Activated CD4-positive, alpha-beta T cell treated with anti-CD3 and anti-CD28 coated beads, Interleukin-2, amount 50 U/mL, for 1 hour (primary cell): ENCODE measurements around the gene TMEM250.

Source experiments
- DNase-seq: peaks from one replicate; pipeline ENCODE4 v3.0.0-alpha.2; 2020

TMEM250 gene

GRCh38 chr9:136147038-136147889 lies 28.6 kb upstream of the TMEM250 start:
- no peak for DNase-seq

GRCh38 chr9:136146126-136147037 lies 27.7 kb upstream of the TMEM250 start:
- no peak for DNase-seq

GRCh38 chr9:136145580-136145979 lies 26.9 kb upstream of the TMEM250 start:
- no peak for DNase-seq

GRCh38 chr9:136144450-136144849 lies 25.8 kb upstream of the TMEM250 start:
- DNase-seq = no peak

GRCh38 chr9:136143215-136144001 lies 24.7 kb upstream of the TMEM250 start:
- DNase-seq = no peak

- no peak for DNase-seq
Measured at GRCh38 chr9:136142859-136143214, 24.2 kb upstream of the TMEM250 start.

- no peak for DNase-seq
Measured at GRCh38 chr9:136142414-136142796, 23.7 kb upstream of the TMEM250 start.

GRCh38 chr9:136141682-136142413 lies 23.2 kb upstream of the TMEM250 start:
- DNase-seq = no peak

- DNase-seq = no peak
Measured at GRCh38 chr9:136140966-136141365, 22.3 kb upstream of the TMEM250 start.

GRCh38 chr9:136140046-136140445 lies 21.4 kb upstream of the TMEM250 start:
- DNase-seq = no peak

- DNase-seq = peak; percentile 35
Measured at GRCh38 chr9:136138566-136138965, 19.9 kb upstream of the TMEM250 start.

GRCh38 chr9:136137321-136138265 lies 18.9 kb upstream of the TMEM250 start:
- no peak for DNase-seq

- no peak for DNase-seq
Measured at GRCh38 chr9:136136127-136136925, 17.7 kb upstream of the TMEM250 start.

- no peak for DNase-seq
Measured at GRCh38 chr9:136135326-136136126, 16.9 kb upstream of the TMEM250 start.

- DNase-seq = no peak
Measured at GRCh38 chr9:136133959-136134484, 15.3 kb upstream of the TMEM250 start.

- DNase-seq = peak; percentile 18
Measured at GRCh38 chr9:136133191-136133958, 14.7 kb upstream of the TMEM250 start.

GRCh38 chr9:136132512-136133050 lies 13.9 kb upstream of the TMEM250 start:
- no peak for DNase-seq
